ENCODE results near the gene SUSD2. TPM values are rescaled to one million over a fixed set of nuclear protein-coding genes. Genes with fewer than 3 reads are reported as not detected.
"Not testable (repeated sequence)": the region's sequence is repeated elsewhere in the genome, so short reads cannot be mapped to it uniquely, and the experiment has no call there.

SUSD2 gene
- polyA plus RNA-seq: 10 to 100 TPM in 2 of 4 donors, 1 to 10 TPM in 2; 6.1 to 82.9 (median 11.3) TPM
- long read RNA-seq, donor 1, transcript SUSD2-201 (15 exons, 3,404 nt): major isoform, 6 of 56 reads
- long read RNA-seq, donor 1, partial matches to known transcripts: 50 of 56 reads
- long read RNA-seq, donor 1, other reads (novel, unspliced or antisense): 0 of 56 reads
- long read RNA-seq, donor 2, partial matches to known transcripts: 0 of 2 reads
- long read RNA-seq, donor 2, other reads (novel, unspliced or antisense): 0 of 2 reads
- long read RNA-seq, donor 3, partial matches to known transcripts: 10 of 10 reads
- long read RNA-seq, donor 3, other reads (novel, unspliced or antisense): 0 of 10 reads
- long read RNA-seq, donor 4: 0 reads
- long read RNA-seq, donor 5, partial matches to known transcripts: 0 of 1 reads
- long read RNA-seq, donor 5, other reads (novel, unspliced or antisense): 0 of 1 reads
- long read RNA-seq, donor 6, partial matches to known transcripts: 0 of 3 reads
- long read RNA-seq, donor 6, other reads (novel, unspliced or antisense): 0 of 3 reads
- long read RNA-seq, donor 7, partial matches to known transcripts: 0 of 1 reads
- long read RNA-seq, donor 7, other reads (novel, unspliced or antisense): 0 of 1 reads
- long read RNA-seq, donor 8, partial matches to known transcripts: 0 of 1 reads
- long read RNA-seq, donor 8, other reads (novel, unspliced or antisense): 0 of 1 reads
- long read RNA-seq, donor 9, partial matches to known transcripts: 0 of 1 reads
- long read RNA-seq, donor 9, other reads (novel, unspliced or antisense): 0 of 1 reads
- long read RNA-seq, donor 10, partial matches to known transcripts: 0 of 2 reads
- long read RNA-seq, donor 10, other reads (novel, unspliced or antisense): 0 of 2 reads

- DNase-seq: peak; percentile 78 to 88
- Histone ChIP-seq H3K4me1 (ENCODE audit: control insufficient read depth in 3 of 3, insufficient read depth in 2 of 3, low read depth in 1 of 3, low read length in 2 of 3) (peaks cover 0 to 18% (median 4%) of the 10 kb centered on the region in 3 donors), H3K4me3 (ENCODE audit: low read depth in 1 of 3, low read length in 3 of 3) (peak within 1 kb of the TSS in 2 of 3 donors; percentile 10 to 35)
Measured at GRCh38 chr22:24181088-24181995, at the start of gene SUSD2. SUSD2 (plus strand) TSS chr22:24181487; CDS start chr22:24181520, 33 bp downstream.

DNA sequence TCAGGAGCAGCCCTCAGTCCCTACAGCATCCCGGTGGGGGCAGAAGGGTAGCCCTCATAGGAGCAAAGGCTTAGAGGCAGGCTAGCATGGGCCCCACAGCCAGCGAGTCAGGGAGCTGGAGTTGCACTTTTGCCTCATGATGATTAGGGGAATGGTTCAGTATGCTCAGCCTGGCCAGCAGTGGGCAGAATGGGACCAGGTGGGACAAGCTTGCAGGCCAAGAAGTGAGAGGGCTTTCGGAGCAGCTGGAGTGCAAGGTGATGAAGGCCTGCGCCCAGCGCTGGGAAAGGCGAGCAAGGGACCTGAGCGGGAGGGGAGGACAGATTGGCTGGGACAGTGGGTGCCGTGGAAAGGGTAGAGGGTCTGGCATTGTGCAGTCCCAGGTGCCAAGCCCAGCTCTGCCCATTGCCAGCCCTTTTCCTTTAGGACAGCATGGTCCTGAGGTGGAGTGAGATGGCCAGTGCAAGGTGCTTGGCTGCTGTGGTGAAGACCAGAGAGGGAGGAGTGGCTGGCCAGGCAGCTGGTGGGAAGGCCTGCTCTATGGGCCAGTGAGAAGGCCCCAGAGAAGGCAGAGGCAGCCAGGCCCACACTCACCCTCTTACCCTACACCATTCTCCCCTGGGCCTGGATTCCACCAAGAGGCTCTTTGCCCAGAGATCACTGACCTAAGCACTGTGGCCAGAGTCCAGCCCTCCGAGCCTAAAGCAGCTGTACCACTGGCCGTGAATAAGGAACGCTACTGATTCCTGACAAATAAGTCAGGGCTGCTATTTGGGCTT lies 47.9 kb upstream of the SUSD2 start:
- Histone ChIP-seq H3K27ac (ENCODE audit: low read depth in 1 of 3, low read length in 2 of 3) (no peak overlapping the region), H3K36me3 (ENCODE audit: control insufficient read depth in 3 of 3, insufficient read depth in 2 of 3, low read depth in 1 of 3, low read length in 3 of 3) (peaks cover 3 to 82% (median 22%) of the 10 kb centered on the region in 3 donors), H3K9me3 (ENCODE audit: control insufficient read depth in 2 of 2, insufficient read depth in 1 of 2, low read depth in 1 of 2, low read length in 1 of 2) (no peaks in the 10 kb centered on the region), H3K27me3 (ENCODE audit: control insufficient read depth in 3 of 3, insufficient read depth in 3 of 3, low read length in 3 of 3) (no peaks in the 10 kb centered on the region), H3K4me3 (ENCODE audit: low read depth in 1 of 3, low read length in 3 of 3) (no peak overlapping the region), H3K4me1 (ENCODE audit: control insufficient read depth in 3 of 3, insufficient read depth in 2 of 3, low read depth in 1 of 3, low read length in 2 of 3) (no peaks in the 10 kb centered on the region)
- DNase-seq: peak in 1 of 2 donors; percentile 49
- no peak for FAIRE-seq
- 87 to 96% (median 88%) methylated on average over 11 of the region's 11 CpGs for WGBS, 3 donors

More at GRCh38 chr22:24181088-24181995, at the start of gene SUSD2:
- no peaks in the 10 kb centered on the region for H3K27me3 ChIP-seq (ENCODE audit: control insufficient read depth in 3 of 3, insufficient read depth in 3 of 3, low read length in 3 of 3)
- H3K27ac ChIP-seq (ENCODE audit: low read depth in 1 of 3, low read length in 2 of 3): peak within 1 kb of the TSS in 2 of 3 donors; percentile 15 to 69
- H3K36me3 ChIP-seq (ENCODE audit: control insufficient read depth in 3 of 3, insufficient read depth in 2 of 3, low read depth in 1 of 3, low read length in 3 of 3): peaks cover 2 to 62% (median 4%) of the 10 kb centered on the region in 3 donors
- no peak for FAIRE-seq
- 23 to 46% (median 43%) methylated on average over 24 to 35 of the region's 35 CpGs for WGBS, 3 donors
- H3K9me3 ChIP-seq (ENCODE audit: control insufficient read depth in 2 of 2, insufficient read depth in 1 of 2, low read depth in 1 of 2, low read length in 1 of 2): no peaks in the 10 kb centered on the region

GRCh38 chr22:24134090-24134846 lies 47.0 kb upstream of the SUSD2 start:
- no peak for FAIRE-seq
- no peak for DNase-seq
- H3K36me3 ChIP-seq (ENCODE audit: control insufficient read depth in 3 of 3, insufficient read depth in 2 of 3, low read depth in 1 of 3, low read length in 3 of 3): peaks cover 3 to 76% (median 21%) of the 10 kb centered on the region in 3 donors
- no peaks in the 10 kb centered on the region for H3K27me3 ChIP-seq (ENCODE audit: control insufficient read depth in 3 of 3, insufficient read depth in 3 of 3, low read length in 3 of 3)
- no peaks in the 10 kb centered on the region for H3K4me1 ChIP-seq (ENCODE audit: control insufficient read depth in 3 of 3, insufficient read depth in 2 of 3, low read depth in 1 of 3, low read length in 2 of 3)
- no peaks in the 10 kb centered on the region for H3K9me3 ChIP-seq (ENCODE audit: control insufficient read depth in 2 of 2, insufficient read depth in 1 of 2, low read depth in 1 of 2, low read length in 1 of 2)
- H3K4me3 ChIP-seq (ENCODE audit: low read depth in 1 of 3, low read length in 3 of 3): no peak overlapping the region
- 72 to 86% (median 84%) methylated on average over 22 of the region's 22 CpGs for WGBS, 3 donors
- no peak overlapping the region for H3K27ac ChIP-seq (ENCODE audit: low read depth in 1 of 3, low read length in 2 of 3)

- DNase-seq; H3K27ac ChIP-seq (ENCODE audit: low read depth in 1 of 3, low read length in 2 of 3): not testable (repeated sequence)
- WGBS, 3 donors: 90 to 96% (median 94%) methylated on average over 6 of the region's 6 CpGs
Measured at GRCh38 chr22:24136533-24136932, 44.8 kb upstream of the SUSD2 start.

DNA sequence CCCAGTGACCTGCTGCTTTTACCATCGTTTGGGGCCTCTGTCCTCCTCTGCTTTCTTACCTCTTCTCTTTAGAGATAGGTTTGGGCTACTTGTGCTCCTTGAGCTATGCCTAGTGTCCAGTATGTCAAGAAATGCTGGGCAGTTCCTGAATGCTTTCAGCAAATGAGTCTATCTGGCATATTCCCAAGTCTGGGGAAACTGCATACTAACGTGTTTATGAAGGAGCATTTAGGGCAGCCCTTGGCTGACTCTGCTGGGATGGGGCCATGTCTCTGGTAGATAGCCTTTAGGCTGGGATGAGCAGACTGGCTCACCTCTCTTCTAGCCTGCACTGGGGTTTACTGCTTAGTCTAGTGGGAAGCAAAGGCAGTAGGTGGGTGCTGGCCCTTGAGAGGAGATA lies 43.7 kb upstream of the SUSD2 start:
- Histone ChIP-seq H3K9me3 (ENCODE audit: control insufficient read depth in 2 of 2, insufficient read depth in 1 of 2, low read depth in 1 of 2, low read length in 1 of 2) (no peaks in the 10 kb centered on the region), H3K36me3 (ENCODE audit: control insufficient read depth in 3 of 3, insufficient read depth in 2 of 3, low read depth in 1 of 3, low read length in 3 of 3) (peaks cover 3 to 83% (median 17%) of the 10 kb centered on the region in 3 donors), H3K27ac (ENCODE audit: low read depth in 1 of 3, low read length in 2 of 3) (no peak overlapping the region), H3K27me3 (ENCODE audit: control insufficient read depth in 3 of 3, insufficient read depth in 3 of 3, low read length in 3 of 3) (no peaks in the 10 kb centered on the region), H3K4me3 (ENCODE audit: low read depth in 1 of 3, low read length in 3 of 3) (no peak overlapping the region), H3K4me1 (ENCODE audit: control insufficient read depth in 3 of 3, insufficient read depth in 2 of 3, low read depth in 1 of 3, low read length in 2 of 3) (no peaks in the 10 kb centered on the region)
- WGBS, 3 donors: 56 to 73% (median 68%) methylated on average over 2 of the region's 2 CpGs
- no peak for DNase-seq
- FAIRE-seq: no peak

More at GRCh38 chr22:24136533-24136932, 44.8 kb upstream of the SUSD2 start:
- not testable (repeated sequence) for H3K4me1 ChIP-seq (ENCODE audit: control insufficient read depth in 3 of 3, insufficient read depth in 2 of 3, low read depth in 1 of 3, low read length in 2 of 3); H3K27me3 ChIP-seq (ENCODE audit: control insufficient read depth in 3 of 3, insufficient read depth in 3 of 3, low read length in 3 of 3); H3K9me3 ChIP-seq (ENCODE audit: control insufficient read depth in 2 of 2, insufficient read depth in 1 of 2, low read depth in 1 of 2, low read length in 1 of 2); H3K4me3 ChIP-seq (ENCODE audit: low read depth in 1 of 3, low read length in 3 of 3); FAIRE-seq
- peaks cover 3 to 76% (median 17%) of the 10 kb centered on the region in 3 donors for H3K36me3 ChIP-seq (ENCODE audit: control insufficient read depth in 3 of 3, insufficient read depth in 2 of 3, low read depth in 1 of 3, low read length in 3 of 3)

DNA sequence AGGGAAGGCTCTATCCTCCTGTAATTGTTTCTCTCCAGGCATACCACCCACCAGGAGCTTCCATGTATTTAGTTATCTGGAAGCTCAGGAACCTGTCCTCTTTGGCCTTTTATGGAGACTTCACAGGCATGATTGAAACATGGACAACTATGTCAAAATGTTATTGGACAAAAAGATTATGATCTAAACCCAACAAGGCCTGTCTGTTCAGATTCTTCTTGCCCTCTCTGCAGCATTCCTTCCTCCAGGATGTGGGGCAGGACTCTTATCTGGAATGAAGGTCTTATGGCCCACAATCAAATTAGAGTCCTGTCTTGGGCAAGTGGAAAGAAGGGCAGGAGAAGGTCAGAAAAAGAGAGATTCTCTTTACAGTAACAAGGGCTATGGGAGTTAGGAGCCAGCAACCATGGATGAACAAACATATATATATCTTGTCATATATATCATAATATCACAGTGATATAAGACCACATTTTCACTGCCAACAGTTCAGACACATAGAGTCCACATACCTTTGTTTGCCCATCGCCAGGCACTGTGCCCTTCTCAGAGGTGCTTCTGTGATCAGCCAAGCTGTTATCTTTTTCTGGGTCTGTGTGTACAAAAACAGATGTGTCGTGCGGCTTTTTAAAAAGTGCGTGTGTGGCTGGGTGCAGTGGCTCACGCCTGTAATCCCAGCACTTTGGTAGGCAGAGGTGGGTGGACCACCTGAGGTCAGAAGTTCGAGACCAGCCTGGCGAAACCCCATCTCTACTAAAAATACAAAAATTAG lies 42.5 kb upstream of the SUSD2 start:
- Histone ChIP-seq H3K36me3 (ENCODE audit: control insufficient read depth in 3 of 3, insufficient read depth in 2 of 3, low read depth in 1 of 3, low read length in 3 of 3) (peaks cover 3 to 83% (median 17%) of the 10 kb centered on the region in 3 donors), H3K27me3 (ENCODE audit: control insufficient read depth in 3 of 3, insufficient read depth in 3 of 3, low read length in 3 of 3) (no peaks in the 10 kb centered on the region), H3K27ac (ENCODE audit: low read depth in 1 of 3, low read length in 2 of 3) (no peak overlapping the region), H3K9me3 (ENCODE audit: control insufficient read depth in 2 of 2, insufficient read depth in 1 of 2, low read depth in 1 of 2, low read length in 1 of 2) (no peaks in the 10 kb centered on the region), H3K4me1 (ENCODE audit: control insufficient read depth in 3 of 3, insufficient read depth in 2 of 3, low read depth in 1 of 3, low read length in 2 of 3) (peaks cover 0 to 9% (median 0%) of the 10 kb centered on the region in 3 donors), H3K4me3 (ENCODE audit: low read depth in 1 of 3, low read length in 3 of 3) (no peak overlapping the region)
- 90 to 96% (median 94%) methylated on average over 7 of the region's 7 CpGs for whole genome bisulfite sequencing, 3 donors
- DNase-seq (no peak), FAIRE-seq (no peak)

Measured in small intestine (tissue), 16 donors.